ENCODE data around the gene METTL15. TPM values are rescaled to one million over a fixed set of nuclear protein-coding genes. Genes with fewer than 3 reads are reported as not detected.
"Not testable (repeated sequence)": the region's sequence is repeated elsewhere in the genome, so short reads cannot be mapped to it uniquely, and the experiment has no call there.

The METTL15 gene
- total RNA-seq, 1 donor = 24.6 TPM

DNA sequence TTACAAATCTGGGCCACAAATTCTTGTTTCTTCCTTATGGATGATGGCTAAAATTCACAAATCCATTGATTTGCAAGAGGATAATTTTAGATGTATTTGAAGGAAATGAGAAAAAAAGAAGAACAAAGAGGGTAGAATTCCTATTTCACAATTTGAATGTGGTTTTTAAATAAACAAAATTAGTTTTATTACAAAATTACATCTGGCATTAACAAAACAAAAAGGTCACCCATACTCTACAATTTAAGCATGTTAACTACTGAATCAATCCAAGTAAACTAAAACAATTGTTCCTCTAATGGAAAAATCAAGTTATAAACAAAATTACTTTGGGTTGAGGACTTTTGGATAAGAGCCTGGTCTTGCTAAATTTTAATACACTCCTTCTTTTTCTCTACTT lies 242.0 kb downstream of the METTL15 start:
- TF ChIP-seq, protein P1, sequence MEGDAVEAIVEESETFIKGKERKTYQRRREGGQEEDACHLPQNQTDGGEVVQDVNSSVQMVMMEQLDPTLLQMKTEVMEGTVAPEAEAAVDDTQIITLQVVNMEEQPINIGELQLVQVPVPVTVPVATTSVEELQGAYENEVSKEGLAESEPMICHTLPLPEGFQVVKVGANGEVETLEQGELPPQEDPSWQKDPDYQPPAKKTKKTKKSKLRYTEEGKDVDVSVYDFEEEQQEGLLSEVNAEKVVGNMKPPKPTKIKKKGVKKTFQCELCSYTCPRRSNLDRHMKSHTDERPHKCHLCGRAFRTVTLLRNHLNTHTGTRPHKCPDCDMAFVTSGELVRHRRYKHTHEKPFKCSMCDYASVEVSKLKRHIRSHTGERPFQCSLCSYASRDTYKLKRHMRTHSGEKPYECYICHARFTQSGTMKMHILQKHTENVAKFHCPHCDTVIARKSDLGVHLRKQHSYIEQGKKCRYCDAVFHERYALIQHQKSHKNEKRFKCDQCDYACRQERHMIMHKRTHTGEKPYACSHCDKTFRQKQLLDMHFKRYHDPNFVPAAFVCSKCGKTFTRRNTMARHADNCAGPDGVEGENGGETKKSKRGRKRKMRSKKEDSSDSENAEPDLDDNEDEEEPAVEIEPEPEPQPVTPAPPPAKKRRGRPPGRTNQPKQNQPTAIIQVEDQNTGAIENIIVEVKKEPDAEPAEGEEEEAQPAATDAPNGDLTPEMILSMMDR (IDR thresholded peaks at IDR 0.05; ENCODE audit: insufficient read depth, low read length) = no peak
- DNase-seq (ENCODE audit: low read depth) = no peak
- no peak overlapping the region for H3K4me3 ChIP-seq (ENCODE audit: low read depth, low read length)

DNA sequence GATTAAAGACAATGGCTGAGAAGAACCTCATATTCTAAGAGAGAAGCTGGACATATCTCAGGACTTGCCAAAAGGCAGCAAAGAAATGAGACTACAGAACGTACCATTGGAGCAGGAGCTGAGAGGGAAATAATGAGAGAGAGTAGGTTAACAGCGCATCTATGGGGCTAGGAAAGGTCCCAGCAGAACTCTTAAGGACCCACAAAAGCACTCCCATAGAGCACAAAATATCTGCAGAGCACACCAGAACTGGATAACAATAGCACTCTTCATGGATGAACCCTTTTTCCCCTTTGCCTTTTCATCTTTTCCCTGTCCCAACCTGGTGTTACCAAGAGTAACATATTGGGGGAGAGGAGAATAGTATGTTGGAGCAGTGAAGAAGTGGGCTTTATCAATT lies 245.8 kb downstream of the METTL15 start:
- no peak for DNase-seq (ENCODE audit: low read depth)
- TF ChIP-seq, protein P1 (IDR thresholded peaks at IDR 0.05; ENCODE audit: insufficient read depth, low read length) = no peak

DNA sequence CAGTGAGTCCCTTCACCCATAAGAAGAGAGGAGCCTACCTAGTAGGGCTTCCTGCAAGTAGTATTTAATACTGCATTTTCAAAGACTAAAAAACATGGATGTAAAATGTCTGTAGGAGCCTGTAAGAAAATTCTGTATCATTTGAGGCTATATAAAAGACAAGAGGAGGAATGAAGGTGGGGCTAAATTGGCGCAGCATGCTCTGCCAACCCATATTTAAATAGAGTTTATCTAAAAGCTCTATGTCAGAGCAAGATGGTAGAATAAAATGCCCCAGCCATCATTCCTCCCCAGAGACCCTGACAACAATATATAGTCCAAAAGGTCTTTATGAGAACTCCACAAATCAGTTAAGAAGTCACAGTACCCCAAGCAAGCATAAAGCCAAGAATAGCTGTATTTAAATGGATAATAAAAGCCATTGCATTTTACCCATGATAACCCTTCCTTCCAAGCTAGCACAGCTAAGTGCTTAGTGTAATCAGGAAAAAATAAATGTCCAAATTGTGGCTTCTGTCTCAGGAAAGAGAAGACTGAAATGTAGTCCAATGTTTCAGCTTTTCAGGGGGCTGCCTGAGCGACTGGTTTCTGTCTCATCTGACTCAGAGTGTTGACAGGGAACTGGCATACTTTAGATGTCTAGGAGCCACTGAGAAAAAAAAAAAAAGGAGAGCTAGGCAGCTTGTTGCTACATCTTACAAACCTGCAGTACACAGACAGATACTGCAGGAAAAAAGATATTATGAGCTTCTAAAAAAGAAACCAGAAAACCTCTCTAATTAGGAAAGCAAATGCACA lies 258.6 kb downstream of the METTL15 start:
- peak; percentile 74 for DNase-seq (ENCODE audit: low read depth)
- no peak overlapping the region for H3K4me3 ChIP-seq (ENCODE audit: low read depth, low read length)
- TF ChIP-seq, protein P1 (IDR thresholded peaks at IDR 0.05; ENCODE audit: insufficient read depth, low read length) = no peak

More for the DNA sequence above, 245.8 kb downstream of the METTL15 start:
- no peak overlapping the region for H3K4me3 ChIP-seq (ENCODE audit: low read depth, low read length)

DNA sequence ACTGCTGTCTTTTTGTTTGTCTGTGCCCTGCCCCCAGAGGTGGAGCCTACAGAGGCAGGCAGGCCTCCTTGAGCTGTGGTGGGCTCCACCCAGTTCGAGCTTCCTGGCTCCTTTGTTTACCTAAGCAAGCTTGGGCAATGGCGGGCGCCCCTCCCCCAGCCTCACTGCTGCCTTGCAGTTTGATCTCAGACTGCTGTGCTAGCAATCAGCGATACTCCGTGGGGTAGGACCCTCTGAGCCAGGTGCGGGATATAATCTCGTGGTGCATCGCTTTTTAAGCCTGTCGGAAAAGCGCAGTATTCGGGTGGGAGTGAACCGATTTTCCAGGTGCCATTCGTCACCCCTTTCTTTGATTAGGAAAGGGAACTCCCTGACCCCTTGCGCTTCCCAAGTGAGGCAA lies 269.9 kb downstream of the METTL15 start:
- not testable (repeated sequence) for DNase-seq (ENCODE audit: low read depth); H3K4me3 ChIP-seq (ENCODE audit: low read depth, low read length)

Small RNA genes lying within 50 kb of the gene (small RNA-seq; reads per million reads assigned to genes)
- not detected for gene AC023206.1

Other genes starting within 250 kb of the METTL15 start
- 0.82 and 18.2 TPM in 2 replicates for gene KIF18A, start 232 bp upstream of the METTL15 start, total RNA-seq (ENCODE audit: low replicate concordance)

All from fibroblast of the aortic adventitia (primary cell).